ENCODE measurements around the gene C2CD5. TPM values are rescaled to one million over a fixed set of nuclear protein-coding genes. Genes with fewer than 3 reads are reported as not detected.

Gene C2CD5
- total and polyA plus RNA-seq, 2 of the 13 experiments (the other 11 are each of a cell fraction or from before 2014, with no cell fraction given): 12.6 to 14.6 TPM

- no peak; the same call in 1 of the 2 replicates for TF ChIP-seq HMGXB3 (CRISPR knock-in tag; IDR thresholded peaks at IDR 0.05; ENCODE audit: borderline replicate concordance)
- TF ChIP-seq MAF1 (CRISPR knock-in tag; IDR thresholded peaks at IDR 0.05; ENCODE audit: borderline replicate concordance): 0 out of 2 replicates have a peak, but pooled peaks have one; percentile 70
- peak; percentile 80; the same call in 1 of the 2 replicates for TF ChIP-seq KLF11 (CRISPR knock-in tag; IDR thresholded peaks at IDR 0.05)
- TF ChIP-seq JARID2 (CRISPR knock-in tag; IDR thresholded peaks at IDR 0.05; ENCODE audit: insufficient replicate concordance): no peak
- 0 out of 2 replicates have a peak, but pooled peaks have one; percentile 13 for TF ChIP-seq GLI4 (CRISPR knock-in tag; IDR thresholded peaks at IDR 0.05; ENCODE audit: borderline replicate concordance)
- TF ChIP-seq TEAD2 (CRISPR knock-in tag; IDR thresholded peaks at IDR 0.05): no peak
- TF ChIP-seq ZNF772 (CRISPR knock-in tag; IDR thresholded peaks at IDR 0.05): peak; percentile 96
- peak; percentile 74 for TF ChIP-seq ZBTB43 (CRISPR knock-in tag; conservative IDR thresholded peaks at IDR 0.05)
- TF ChIP-seq SP140L (CRISPR knock-in tag; IDR thresholded peaks at IDR 0.05; ENCODE audit: borderline replicate concordance): no peak
- peak; percentile 30; the same call in 1 of the 2 replicates for TF ChIP-seq ZNF232 (CRISPR knock-in tag; IDR thresholded peaks at IDR 0.05; ENCODE audit: borderline replicate concordance)
- peak; percentile 52; the same call in 1 of the 2 replicates for TF ChIP-seq ZNF160 (CRISPR knock-in tag; IDR thresholded peaks at IDR 0.05)
- TF ChIP-seq, protein P1, sequence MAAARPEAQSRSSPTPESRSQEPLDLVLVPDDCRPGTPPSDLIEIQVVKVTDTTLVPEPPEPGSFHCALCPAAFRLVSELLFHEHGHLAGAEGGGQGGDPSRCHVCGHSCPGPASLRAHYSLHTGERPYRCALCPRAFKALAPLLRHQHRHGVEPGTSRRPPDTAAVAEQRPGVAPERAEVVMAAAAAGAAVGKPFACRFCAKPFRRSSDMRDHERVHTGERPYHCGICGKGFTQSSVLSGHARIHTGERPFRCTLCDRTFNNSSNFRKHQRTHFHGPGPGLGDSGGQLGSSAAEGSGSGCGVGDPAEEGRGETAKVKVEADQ (CRISPR knock-in tag; IDR thresholded peaks at IDR 0.05; ENCODE audit: borderline replicate concordance): peak; percentile 92; the same call in 1 of the 2 replicates
- TF ChIP-seq SMAD3 (CRISPR knock-in tag; IDR thresholded peaks at IDR 0.05): 0 out of 2 replicates have a peak, but pooled peaks have one; percentile 67
- TF ChIP-seq, protein P2, sequence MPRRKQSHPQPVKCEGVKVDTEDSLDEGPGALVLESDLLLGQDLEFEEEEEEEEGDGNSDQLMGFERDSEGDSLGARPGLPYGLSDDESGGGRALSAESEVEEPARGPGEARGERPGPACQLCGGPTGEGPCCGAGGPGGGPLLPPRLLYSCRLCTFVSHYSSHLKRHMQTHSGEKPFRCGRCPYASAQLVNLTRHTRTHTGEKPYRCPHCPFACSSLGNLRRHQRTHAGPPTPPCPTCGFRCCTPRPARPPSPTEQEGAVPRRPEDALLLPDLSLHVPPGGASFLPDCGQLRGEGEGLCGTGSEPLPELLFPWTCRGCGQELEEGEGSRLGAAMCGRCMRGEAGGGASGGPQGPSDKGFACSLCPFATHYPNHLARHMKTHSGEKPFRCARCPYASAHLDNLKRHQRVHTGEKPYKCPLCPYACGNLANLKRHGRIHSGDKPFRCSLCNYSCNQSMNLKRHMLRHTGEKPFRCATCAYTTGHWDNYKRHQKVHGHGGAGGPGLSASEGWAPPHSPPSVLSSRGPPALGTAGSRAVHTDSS (CRISPR knock-in tag; conservative IDR thresholded peaks at IDR 0.05): no peak
- TF ChIP-seq, protein P3, sequence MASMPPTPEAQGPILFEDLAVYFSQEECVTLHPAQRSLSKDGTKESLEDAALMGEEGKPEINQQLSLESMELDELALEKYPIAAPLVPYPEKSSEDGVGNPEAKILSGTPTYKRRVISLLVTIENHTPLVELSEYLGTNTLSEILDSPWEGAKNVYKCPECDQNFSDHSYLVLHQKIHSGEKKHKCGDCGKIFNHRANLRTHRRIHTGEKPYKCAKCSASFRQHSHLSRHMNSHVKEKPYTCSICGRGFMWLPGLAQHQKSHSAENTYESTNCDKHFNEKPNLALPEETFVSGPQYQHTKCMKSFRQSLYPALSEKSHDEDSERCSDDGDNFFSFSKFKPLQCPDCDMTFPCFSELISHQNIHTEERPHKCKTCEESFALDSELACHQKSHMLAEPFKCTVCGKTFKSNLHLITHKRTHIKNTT (CRISPR knock-in tag; IDR thresholded peaks at IDR 0.05): no peak
- no peak for TF ChIP-seq ZNF101 (CRISPR knock-in tag; IDR thresholded peaks at IDR 0.05; ENCODE audit: borderline replicate concordance, low read depth)
- TF ChIP-seq ZNF367 (CRISPR knock-in tag; IDR thresholded peaks at IDR 0.05; ENCODE audit: borderline replicate concordance): no peak
- no peak for TF ChIP-seq ZNF672 (CRISPR knock-in tag; IDR thresholded peaks at IDR 0.05)
- no peak for TF ChIP-seq ZKSCAN5 (CRISPR knock-in tag; IDR thresholded peaks at IDR 0.05)
Measured at GRCh38 chr12:22544038-22544979, at the start of gene C2CD5 (continued).
